HG03045 (cell line): ENCODE measurements around the gene CEACAM16.

ENCODE experiments used
- ATAC-seq: cut with Tn5 transposase; IDR thresholded peaks from one replicate; pipeline ENCODE4 v1.9.1; 2021; ENCODE audit warnings: mild to moderate bottlenecking, moderate library complexity; ENCODE audit not compliant: unreplicated experiment

CEACAM16 gene

GRCh38 chr19:44745341-44745831, 46.4 kb downstream of the CEACAM16 start:
- no peak for ATAC-seq

- ATAC-seq = no peak
These were observed 47.1 kb downstream of the CEACAM16 start for GRCh38 chr19:44745887-44746600.

- ATAC-seq = no peak
These were observed 47.6 kb downstream of the CEACAM16 start for GRCh38 chr19:44746616-44746945.

GRCh38 chr19:44746946-44747738, 48.2 kb downstream of the CEACAM16 start:
- ATAC-seq = peak; percentile 31

GRCh38 chr19:44747739-44748425, 48.9 kb downstream of the CEACAM16 start:
- peak; percentile 10 for ATAC-seq

- peak; percentile 34 for ATAC-seq
These were observed 49.7 kb downstream of the CEACAM16 start, which contains the start of gene BCL3 for GRCh38 chr19:44748426-44749254. Gene BCL3 (plus strand): TSS chr19:44748708. CDS start chr19:44748791, 83 bp downstream.

GRCh38 chr19:44749292-44749691, 50.3 kb downstream of the CEACAM16 start:
- ATAC-seq = no peak

GRCh38 chr19:44749994-44750393, 51.0 kb downstream of the CEACAM16 start:
- no peak for ATAC-seq

GRCh38 chr19:44752123-44752815, 53.3 kb downstream of the CEACAM16 start:
- ATAC-seq = no peak

GRCh38 chr19:44752816-44753625, 54.1 kb downstream of the CEACAM16 start:
- ATAC-seq = peak; percentile 60

GRCh38 chr19:44753626-44753931, 54.6 kb downstream of the CEACAM16 start:
- ATAC-seq = no peak

- ATAC-seq = peak; percentile 41
These were observed 55.2 kb downstream of the CEACAM16 start for GRCh38 chr19:44753932-44754749.

GRCh38 chr19:44754750-44755080, 55.8 kb downstream of the CEACAM16 start:
- no peak for ATAC-seq

GRCh38 chr19:44755219-44755618, 56.3 kb downstream of the CEACAM16 start:
- no peak for ATAC-seq

GRCh38 chr19:44756089-44756562, 57.2 kb downstream of the CEACAM16 start:
- no peak for ATAC-seq

- ATAC-seq = no peak
These were observed 58.2 kb downstream of the CEACAM16 start for GRCh38 chr19:44757057-44757734.

- ATAC-seq = no peak
These were observed 59.0 kb downstream of the CEACAM16 start for GRCh38 chr19:44757735-44758505.
